8988T (cell line): ENCODE measurements around the gene OS9.
"Not testable (repeated sequence)": the region's sequence is repeated elsewhere in the genome, so short reads cannot be mapped to it uniquely, and the experiment has no call there.

Source experiments
- DNase-seq: peaks from one replicate; pipeline ENCODE4 v3.0.0; 2011

The OS9 gene

GRCh38 chr12:57693659-57694458 lies at the start of gene OS9:
TSS of gene OS9 (plus strand) at chr12:57694132. CDS start at chr12:57694162, 30 bp downstream.
- peak; percentile 44 for DNase-seq

GRCh38 chr12:57645990-57646658 lies 47.8 kb upstream of the OS9 start:
- not testable (repeated sequence) for DNase-seq

- DNase-seq: not testable (repeated sequence)
Measured at GRCh38 chr12:57646659-57647049, 47.3 kb upstream of the OS9 start.

GRCh38 chr12:57654042-57654441 lies 39.9 kb upstream of the OS9 start:
- no peak for DNase-seq

- DNase-seq: no peak
Measured at GRCh38 chr12:57655541-57656240, 38.2 kb upstream of the OS9 start.

GRCh38 chr12:57656408-57656807 lies 37.5 kb upstream of the OS9 start:
- not testable (repeated sequence) for DNase-seq

GRCh38 chr12:57657744-57658143 lies 36.2 kb upstream of the OS9 start:
- DNase-seq: no peak

GRCh38 chr12:57658890-57659289 lies 35.0 kb upstream of the OS9 start:
- no peak for DNase-seq

- DNase-seq: no peak
Measured at GRCh38 chr12:57661376-57661775, 32.6 kb upstream of the OS9 start.

- DNase-seq: not testable (repeated sequence)
Measured at GRCh38 chr12:57665066-57665820, 28.7 kb upstream of the OS9 start.

- no peak for DNase-seq
Measured at GRCh38 chr12:57666897-57667296, 27.0 kb upstream of the OS9 start.

- not testable (repeated sequence) for DNase-seq
Measured at GRCh38 chr12:57669691-57670090, 24.2 kb upstream of the OS9 start.

- DNase-seq: not testable (repeated sequence)
Measured at GRCh38 chr12:57671811-57672210, 22.1 kb upstream of the OS9 start.

GRCh38 chr12:57672801-57673200 lies 21.1 kb upstream of the OS9 start:
- no peak for DNase-seq

- DNase-seq: no peak
Measured at GRCh38 chr12:57674691-57675090, 19.2 kb upstream of the OS9 start.

- not testable (repeated sequence) for DNase-seq
Measured at GRCh38 chr12:57677947-57678346, 16.0 kb upstream of the OS9 start.

GRCh38 chr12:57679697-57680096 lies 14.2 kb upstream of the OS9 start:
- DNase-seq: no peak

- DNase-seq: no peak
Measured at GRCh38 chr12:57687862-57688261, 6.1 kb upstream of the OS9 start.

GRCh38 chr12:57688931-57689330 lies 5.0 kb upstream of the OS9 start:
- DNase-seq: no peak

- DNase-seq: no peak
Measured at GRCh38 chr12:57692500-57692899, 1.4 kb upstream of the OS9 start.

GRCh38 chr12:57693317-57693658 lies 644 bp upstream of the OS9 start:
- DNase-seq: no peak

GRCh38 chr12:57694459-57695019 lies 607 bp downstream of the OS9 start:
- no peak for DNase-seq
